IMR-90 (cell line): Measurements from ENCODE around the gene RIC3. TPM values are rescaled to one million over a fixed set of nuclear protein-coding genes. Genes with fewer than 3 reads are reported as not detected.

Source experiments
- ATAC-seq: fragments of 200-7000 bp; cut with Tn5 transposase; 2 replicates; pipeline ENCODE4 v1.9.1; 2020; ENCODE audit warnings: low read depth, mild to moderate bottlenecking, moderate library complexity
- BruUV-seq: library from RNA; stranded (reverse); fragments of 400-500 nt; replicated peaks from 2 replicates; lab custom pipeline; 2021; lab: Mats Ljungman, UMichigan
- CTCF ChIA-PET: fragments of 300-600 bp; formaldehyde crosslinking; extraction: SDS; loops from one replicate; lab custom pipeline; 2021; ENCODE audit warnings: antibody characterized with exemption; lab: Yijun Ruan, JAX
- POLR2A ChIA-PET: fragments of 300-600 bp; sonication (Branson Sonifier 250); formaldehyde crosslinking; loops from one replicate; lab custom pipeline; 2022; ENCODE audit warnings: antibody characterized with exemption; ENCODE audit not compliant: unreplicated experiment; lab: Charles Lee
- DNase-seq: peaks from one replicate; pipeline ENCODE4 v3.0.0; 2013
- H2AFZ ChIP-seq: replicated peaks from 2 replicates; pipeline ENCODE3; 2013; ENCODE audit warnings: low read length, mild to moderate bottlenecking; ENCODE audit not compliant: poor library complexity
- H2AK5ac ChIP-seq: 2 replicates; pipeline ENCODE4 v1.6.1; 2013; ENCODE audit warnings: low read depth, low read length, inconsistent platforms
- H2AK9ac ChIP-seq: replicated peaks from 2 replicates; pipeline ENCODE3; 2013; ENCODE audit warnings: mild to moderate bottlenecking, low read depth, low read length, moderate library complexity; ENCODE audit not compliant: poor library complexity
- H2BK120ac ChIP-seq: 2 replicates; pipeline ENCODE4 v1.6.1; 2013; ENCODE audit warnings: low read depth, low read length, inconsistent platforms
- H2BK15ac ChIP-seq: 3 replicates; pipeline ENCODE4 v1.6.1; 2013; ENCODE audit warnings: low read depth, low read length, inconsistent platforms
- H2BK20ac ChIP-seq: 2 replicates; pipeline ENCODE4 v1.6.1; 2013; ENCODE audit warnings: low read depth, mild to moderate bottlenecking, inconsistent platforms, low read length, moderate library complexity
- H2BK5ac ChIP-seq: 2 replicates; pipeline ENCODE4 v1.6.1; 2013; ENCODE audit warnings: mild to moderate bottlenecking, low read depth, low read length, inconsistent platforms; ENCODE audit not compliant: poor library complexity, severe bottlenecking
- H3K14ac ChIP-seq: replicated peaks from 2 replicates; pipeline ENCODE4 v1.6.1; 2013; ENCODE audit warnings: low read depth, low read length, inconsistent platforms
- H3K18ac ChIP-seq: 2 replicates; pipeline ENCODE4 v1.6.1; 2013; ENCODE audit warnings: low read depth, low read length, control low read depth
- H3K23ac ChIP-seq: 2 replicates; pipeline ENCODE4 v1.6.1; 2013; ENCODE audit warnings: low read depth, low read length, inconsistent platforms
- H3K27ac ChIP-seq: 2 replicates; pipeline ENCODE4 v1.5.1; 2013; ENCODE audit warnings: mild to moderate bottlenecking, control low read depth, low read length; ENCODE audit not compliant: insufficient read depth
- H3K27me3 ChIP-seq: 2 replicates; pipeline ENCODE4 v1.6.1; 2013; ENCODE audit warnings: low read length; ENCODE audit not compliant: control insufficient read depth, insufficient read depth
- H3K36me3 ChIP-seq: 2 replicates; pipeline ENCODE4 v1.6.1; 2013; ENCODE audit warnings: low read length, mixed read lengths; ENCODE audit not compliant: control insufficient read depth, insufficient read depth
- H3K4ac ChIP-seq: 2 replicates; pipeline ENCODE4 v1.6.1; 2013; ENCODE audit warnings: low read depth, low read length, inconsistent platforms
- H3K4me1 ChIP-seq: 2 replicates; pipeline ENCODE4 v1.6.1; 2013; ENCODE audit warnings: low read length, mixed read lengths; ENCODE audit not compliant: control insufficient read depth, insufficient read depth
- H3K4me2 ChIP-seq: 2 replicates; pipeline ENCODE4 v1.6.1; 2013; ENCODE audit warnings: low read depth, mild to moderate bottlenecking, control low read depth, low read length, moderate library complexity
- H3K4me3 ChIP-seq: 2 replicates; pipeline ENCODE4 v1.5.1; 2013; ENCODE audit warnings: low read depth, mild to moderate bottlenecking, control low read depth, low read length, moderate library complexity; ENCODE audit not compliant: insufficient read depth
- H3K56ac ChIP-seq: 2 replicates; pipeline ENCODE4 v1.6.1; 2013; ENCODE audit warnings: low read length, inconsistent platforms; ENCODE audit not compliant: insufficient read depth; ENCODE audit errors: extremely low read depth
- H3K79me1 ChIP-seq, 2 experiments: 2 replicates each; pipeline ENCODE4 v1.6.1; 2013; ENCODE audit warnings: low read length in 2 of 2, inconsistent platforms in 1 of 2, low read depth in 1 of 2
- H3K9ac ChIP-seq: 2 replicates; pipeline ENCODE4 v1.6.1; 2013; ENCODE audit warnings: low read depth, low read length, control low read depth
- H3K9me1 ChIP-seq: 2 replicates; pipeline ENCODE4 v1.6.1; 2013; ENCODE audit warnings: low read length, inconsistent platforms; ENCODE audit not compliant: insufficient read depth
- H3K9me3 ChIP-seq: 2 replicates; pipeline ENCODE4 v1.6.1; 2013; ENCODE audit warnings: low read length; ENCODE audit not compliant: control insufficient read depth, insufficient read depth
- H4K20me1 ChIP-seq: 2 replicates; pipeline ENCODE4 v1.6.1; 2013; ENCODE audit warnings: low read length, inconsistent platforms; ENCODE audit not compliant: insufficient read depth
- H4K5ac ChIP-seq: 2 replicates; pipeline ENCODE4 v1.6.1; 2013; ENCODE audit warnings: mild to moderate bottlenecking, low read depth, low read length, control low read depth
- H4K8ac ChIP-seq, 2 experiments: 2 replicates each; pipeline ENCODE4 v1.6.1; 2013; ENCODE audit warnings: low read depth in 2 of 2, low read length in 2 of 2, control low read depth in 1 of 2, inconsistent platforms in 1 of 2
- H4K91ac ChIP-seq: 2 replicates; pipeline ENCODE4 v1.6.1; 2013; ENCODE audit warnings: low read depth, low read length, inconsistent platforms; ENCODE audit not compliant: insufficient read depth
- BHLHE40 ChIP-seq: fragments of 150-350 bp; IDR thresholded peaks from 2 replicates; pipeline ENCODE4 v1.6.1; 2016; ENCODE audit warnings: mild to moderate bottlenecking, low read depth, low read length
- CEBPB ChIP-seq: IDR thresholded peaks from 2 replicates; pipeline ENCODE4 v1.6.1; 2012; ENCODE audit warnings: low read depth, low read length, improper control_type of control experiment
- CHD1 ChIP-seq: IDR thresholded peaks from 2 replicates; pipeline ENCODE4 v1.6.1; 2012; ENCODE audit warnings: low read depth, low read length, improper control_type of control experiment
- FOS ChIP-seq: fragments of 150-350 bp; IDR thresholded peaks from 2 replicates; pipeline ENCODE4 v1.6.1; 2016; ENCODE audit warnings: low read depth, low read length
- MAFK ChIP-seq: IDR thresholded peaks from 2 replicates; pipeline ENCODE4 v1.6.1; 2012; ENCODE audit warnings: low read depth, low read length, improper control_type of control experiment
- MAZ ChIP-seq: IDR thresholded peaks from 2 replicates; pipeline ENCODE4 v1.6.1; 2012; ENCODE audit warnings: low read depth, mild to moderate bottlenecking, low read length, improper control_type of control experiment, moderate library complexity, borderline replicate concordance
- MXI1 ChIP-seq: IDR thresholded peaks from 2 replicates; pipeline ENCODE4 v1.6.1; 2012; ENCODE audit warnings: low read depth, mild to moderate bottlenecking, low read length, moderate library complexity, borderline replicate concordance
- NFE2L2 ChIP-seq: fragments of 150-350 bp; IDR thresholded peaks from 2 replicates; pipeline ENCODE4 v1.6.1; 2016; ENCODE audit warnings: low read depth, mild to moderate bottlenecking, low read length
- POLR2A ChIP-seq: IDR thresholded peaks from 2 replicates; pipeline ENCODE4 v1.6.1; 2012; ENCODE audit warnings: mild to moderate bottlenecking, low read depth, low read length
- RAD21 ChIP-seq: IDR thresholded peaks from 2 replicates; pipeline ENCODE4 v1.6.1; 2012; ENCODE audit warnings: low read length, improper control_type of control experiment
- RCOR1 ChIP-seq: IDR thresholded peaks from 2 replicates; pipeline ENCODE4 v1.6.1; 2012; ENCODE audit warnings: mild to moderate bottlenecking, low read length, improper control_type of control experiment; ENCODE audit not compliant: insufficient replicate concordance
- RFX5 ChIP-seq: IDR thresholded peaks from 2 replicates; pipeline ENCODE4 v1.8.0; 2012; ENCODE audit warnings: low read depth, mild to moderate bottlenecking, low read length, moderate library complexity
- SMC3 ChIP-seq: fragments of 150-350 bp; IDR thresholded peaks from 2 replicates; pipeline ENCODE4 v1.6.1; 2016; ENCODE audit warnings: low read depth, mild to moderate bottlenecking, antibody characterized with exemption, low read length, moderate library complexity
- WGBS, 2 experiments: methylation state at CpG; one replicate each; pipeline versions ENCODE4 v1.1.5 to v1.1.7; 2013; ENCODE audit warnings: missing lambda C conversion rate in 2 of 2; ENCODE audit not compliant: insufficient read length in 1 of 2; ENCODE audit errors: extremely low coverage in 2 of 2; 5-methylcytosine and 5-hydroxymethylcytosine counted together
- dilution Hi-C: fragments of 300-500 bp; cut with HindIII; formaldehyde crosslinking; loops from one replicate; pipeline ENCODE4 v1.14.3; 2018; ENCODE audit warnings: low sequenced_read_pairs; ENCODE audit not compliant: unreplicated experiment
- in situ Hi-C: fragments of 300-500 bp; cut with MboI; formaldehyde crosslinking; loops from 3 replicates; pipeline ENCODE4 v1.14.3; 2019; ENCODE audit warnings: low sequenced_read_pairs, inconsistent platforms, mixed read lengths
- intact Hi-C: fragments of 100-400 bp; cut with micrococcal nuclease; formaldehyde crosslinking; loops from 2 replicates; pipeline ENCODE4 v1.10.0; 2022
- polyA plus RNA-seq, 3 experiments: library from polyadenylated mRNA; depleted of rRNA; stranded (reverse); fragments of >200 nt; gene quantifications; 2 replicates each; pipeline ENCODE4 v1.2.3, GENCODE V29; 2012; ENCODE audit warnings: low replicate concordance in 1 of 3
- total RNA-seq: library from RNA; depleted of rRNA; stranded (reverse); fragments of >200 nt; gene quantifications from 2 replicates; pipeline ENCODE4 v1.2.3, GENCODE V29; 2012
- TF ChIP-seq, protein P1 (sequence below): fragments of 150-350 bp; IDR thresholded peaks from 2 replicates; pipeline ENCODE4 v1.6.1; 2016; ENCODE audit warnings: low read depth, mild to moderate bottlenecking, low read length, moderate library complexity, borderline replicate concordance
- TF ChIP-seq, protein P2 (sequence below): conservative IDR thresholded peaks from 2 replicates; pipeline ENCODE4 v1.5.1; 2012; ENCODE audit warnings: mild to moderate bottlenecking, low read depth, low read length, improper control_type of control experiment

Gene RIC3
- total and polyA plus RNA-seq, 2 of the 4 experiments (the other 2 are of a cell fraction) = not detected

DNA sequence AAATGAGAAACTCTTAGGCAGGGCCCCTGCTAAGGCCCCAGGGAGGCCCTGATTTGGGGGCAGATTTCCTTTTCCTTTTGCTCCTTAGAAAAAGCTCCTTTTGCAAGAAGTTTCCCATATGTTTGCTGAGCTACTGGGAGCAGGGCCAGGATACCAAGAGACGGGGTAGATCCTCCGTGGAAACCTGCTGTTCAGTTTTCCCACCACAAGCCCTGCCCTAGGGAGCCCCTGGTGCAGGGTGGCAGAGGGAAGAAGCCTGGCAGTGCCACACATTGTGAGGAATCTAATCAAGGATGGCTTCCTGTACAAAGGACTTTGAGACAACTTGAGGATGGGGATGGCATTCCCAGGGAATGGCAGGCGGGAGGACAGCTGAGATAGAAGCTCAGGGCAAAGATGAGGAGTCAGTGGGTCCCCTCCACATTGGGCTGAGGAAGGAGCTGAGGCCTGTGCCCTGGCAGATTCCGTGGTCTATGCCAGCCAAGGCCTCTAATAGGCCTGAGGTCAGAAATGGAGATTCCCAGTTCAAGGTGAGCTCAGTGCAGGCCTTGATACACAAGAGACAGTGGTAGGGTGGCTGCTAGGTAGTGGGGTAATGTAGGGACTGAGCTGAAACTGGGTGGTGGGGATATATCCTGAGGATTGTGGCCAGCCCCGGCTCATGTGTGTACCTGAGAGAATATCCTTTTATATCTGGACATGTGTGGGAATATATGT is 72.9 kb downstream of the RIC3 start:
- Histone ChIP-seq H3K4ac (no peak overlapping the region), H3K9me1 (no peaks in the 10 kb centered on the region), H3K14ac (no peak overlapping the region), H2AK9ac (no peak overlapping the region), H3K36me3 (peaks cover 23% of the 10 kb centered on the region), H4K20me1 (peaks cover 4% of the 10 kb centered on the region; the same call in 1 of the 2 replicates), H3K79me1 (no peaks in the 10 kb centered on the region; a peak in 1 of 4 replicates), H2BK20ac (no peak overlapping the region), H3K4me1 (peaks cover 9% of the 10 kb centered on the region), H2BK5ac (no peak overlapping the region), H3K9ac (no peak overlapping the region), H3K4me3 (no peak overlapping the region), H3K18ac (no peak overlapping the region), H4K5ac (no peak overlapping the region), H2AK5ac (no peak overlapping the region), H4K91ac (no peak overlapping the region), H3K23ac (no peak overlapping the region), H3K56ac (no peak overlapping the region), H3K27ac (no peak overlapping the region), H2AFZ (no peak overlapping the region), H3K9me3 (no peaks in the 10 kb centered on the region), H2BK120ac (no peak overlapping the region), H2BK15ac (no peak overlapping the region), H3K4me2 (no peak overlapping the region), H3K27me3 (no peaks in the 10 kb centered on the region), H4K8ac (no peak overlapping the region)
- ChIA-PET CTCF (interaction anchor here (0.6 to 1.2 kb wide), 3 partner anchors 9 to 90 kb away, joined by 3 read pairs; no protein-coding TSS in a partner anchor), POLR2A (no interaction called here)
- no TSS peak for BruUV-seq
- in situ Hi-C loops (loop anchor here (5.0 to 25.0 kb wide), 4 partner anchors 61 to 409 kb away; no protein-coding TSS in a partner anchor), dilution Hi-C loops (no loop called here), intact Hi-C loops (loop anchor here (5.0 to 10.0 kb wide), 3 partner anchors 166 to 421 kb away; partner anchors contain the start of genes CYB5R2 and LMO1)
- 90% methylated on average over 2 of the region's 5 CpGs; no CpG with 5 or more reads in 1 of the 2 experiments for WGBS, 2 experiments
- no peak for ATAC-seq
- no peak for DNase-seq
- TF ChIP-seq NFE2L2 (no peak), CEBPB (no peak), RFX5 (no peak), BHLHE40 (no peak), RAD21 (no peak), MAFK (no peak), CHD1 (no peak), MXI1 (no peak), RCOR1 (no peak), POLR2A (no peak), MAZ (no peak), SMC3 (no peak), FOS (no peak)
- TF ChIP-seq, protein P1, sequence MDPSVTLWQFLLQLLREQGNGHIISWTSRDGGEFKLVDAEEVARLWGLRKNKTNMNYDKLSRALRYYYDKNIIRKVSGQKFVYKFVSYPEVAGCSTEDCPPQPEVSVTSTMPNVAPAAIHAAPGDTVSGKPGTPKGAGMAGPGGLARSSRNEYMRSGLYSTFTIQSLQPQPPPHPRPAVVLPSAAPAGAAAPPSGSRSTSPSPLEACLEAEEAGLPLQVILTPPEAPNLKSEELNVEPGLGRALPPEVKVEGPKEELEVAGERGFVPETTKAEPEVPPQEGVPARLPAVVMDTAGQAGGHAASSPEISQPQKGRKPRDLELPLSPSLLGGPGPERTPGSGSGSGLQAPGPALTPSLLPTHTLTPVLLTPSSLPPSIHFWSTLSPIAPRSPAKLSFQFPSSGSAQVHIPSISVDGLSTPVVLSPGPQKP = no peak
- TF ChIP-seq, protein P2, sequence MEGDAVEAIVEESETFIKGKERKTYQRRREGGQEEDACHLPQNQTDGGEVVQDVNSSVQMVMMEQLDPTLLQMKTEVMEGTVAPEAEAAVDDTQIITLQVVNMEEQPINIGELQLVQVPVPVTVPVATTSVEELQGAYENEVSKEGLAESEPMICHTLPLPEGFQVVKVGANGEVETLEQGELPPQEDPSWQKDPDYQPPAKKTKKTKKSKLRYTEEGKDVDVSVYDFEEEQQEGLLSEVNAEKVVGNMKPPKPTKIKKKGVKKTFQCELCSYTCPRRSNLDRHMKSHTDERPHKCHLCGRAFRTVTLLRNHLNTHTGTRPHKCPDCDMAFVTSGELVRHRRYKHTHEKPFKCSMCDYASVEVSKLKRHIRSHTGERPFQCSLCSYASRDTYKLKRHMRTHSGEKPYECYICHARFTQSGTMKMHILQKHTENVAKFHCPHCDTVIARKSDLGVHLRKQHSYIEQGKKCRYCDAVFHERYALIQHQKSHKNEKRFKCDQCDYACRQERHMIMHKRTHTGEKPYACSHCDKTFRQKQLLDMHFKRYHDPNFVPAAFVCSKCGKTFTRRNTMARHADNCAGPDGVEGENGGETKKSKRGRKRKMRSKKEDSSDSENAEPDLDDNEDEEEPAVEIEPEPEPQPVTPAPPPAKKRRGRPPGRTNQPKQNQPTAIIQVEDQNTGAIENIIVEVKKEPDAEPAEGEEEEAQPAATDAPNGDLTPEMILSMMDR = no peak
